GM21528 (cell line): Measurements from ENCODE around the gene LRRC23.
A peak's percentile ranks its signal among the peaks of the same experiment; 100 is the strongest.
"Not testable (repeated sequence)": the region's sequence is repeated elsewhere in the genome, so short reads cannot be mapped to it uniquely, and the experiment has no call there.

Experiments
- ATAC-seq: cut with Tn5 transposase; IDR thresholded peaks from one replicate; pipeline ENCODE4 v1.9.1; 2021; ENCODE audit warnings: mild to moderate bottlenecking, moderate library complexity; ENCODE audit not compliant: unreplicated experiment, low FRiP score

Gene LRRC23, protein sequence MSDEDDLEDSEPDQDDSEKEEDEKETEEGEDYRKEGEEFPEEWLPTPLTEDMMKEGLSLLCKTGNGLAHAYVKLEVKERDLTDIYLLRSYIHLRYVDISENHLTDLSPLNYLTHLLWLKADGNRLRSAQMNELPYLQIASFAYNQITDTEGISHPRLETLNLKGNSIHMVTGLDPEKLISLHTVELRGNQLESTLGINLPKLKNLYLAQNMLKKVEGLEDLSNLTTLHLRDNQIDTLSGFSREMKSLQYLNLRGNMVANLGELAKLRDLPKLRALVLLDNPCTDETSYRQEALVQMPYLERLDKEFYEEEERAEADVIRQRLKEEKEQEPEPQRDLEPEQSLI

GRCh38 chr12:6904280-6905276 is at the start of gene LRRC23:
TSS of gene LRRC23 (plus strand) at chr12:6904822. CDS start at chr12:6905634, 812 bp downstream.
- ATAC-seq, result peak; percentile 89

DNA sequence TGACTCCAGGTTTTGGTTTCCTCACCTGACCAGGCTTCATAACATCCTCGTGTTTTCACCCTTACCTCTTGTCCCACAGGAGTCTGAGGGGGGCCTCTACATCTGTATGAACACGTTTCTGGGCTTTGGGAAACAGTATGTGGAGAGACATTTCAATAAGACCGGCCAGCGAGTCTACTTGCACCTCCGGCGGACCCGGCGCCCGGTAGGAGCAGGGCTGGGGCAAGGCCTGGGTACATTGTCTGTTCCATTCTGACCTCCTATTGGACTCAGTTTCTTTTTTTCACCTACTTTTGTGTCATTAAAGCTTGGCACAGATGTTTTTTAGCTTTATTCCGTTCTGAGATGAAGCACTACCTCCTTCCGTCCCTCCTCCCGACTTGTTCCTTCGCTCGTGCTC is 49.3 kb upstream of the LRRC23 start:
- ATAC-seq, result no peak

- ATAC-seq, result no peak
Observed at GRCh38 chr12:6858799-6859198, 45.8 kb upstream of the LRRC23 start.

DNA sequence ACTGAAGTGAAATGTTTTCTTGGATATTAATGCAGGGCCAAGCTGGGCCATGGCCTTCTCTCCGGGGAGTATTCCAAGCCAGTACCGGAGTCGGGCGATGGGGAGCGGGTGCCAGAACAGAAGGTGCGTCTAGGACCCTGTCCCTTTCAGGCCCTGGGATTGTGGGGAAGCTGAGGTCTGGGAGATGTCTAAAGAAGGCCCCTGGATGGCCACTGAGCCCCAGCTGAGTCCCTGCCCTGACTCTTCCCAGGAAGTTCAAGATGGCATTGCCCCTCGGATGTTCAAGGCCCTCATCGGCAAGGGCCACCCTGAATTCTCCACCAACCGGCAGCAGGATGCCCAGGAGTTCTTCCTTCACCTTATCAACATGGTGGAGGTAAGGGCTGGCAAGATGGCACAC is 44.5 kb upstream of the LRRC23 start:
- no peak for ATAC-seq

GRCh38 chr12:6860942-6861341 is 43.7 kb upstream of the LRRC23 start:
- ATAC-seq, result no peak

GRCh38 chr12:6861391-6861790 is 43.2 kb upstream of the LRRC23 start:
- no peak for ATAC-seq

- no peak for ATAC-seq
Observed at GRCh38 chr12:6863033-6863432, 41.6 kb upstream of the LRRC23 start.

DNA sequence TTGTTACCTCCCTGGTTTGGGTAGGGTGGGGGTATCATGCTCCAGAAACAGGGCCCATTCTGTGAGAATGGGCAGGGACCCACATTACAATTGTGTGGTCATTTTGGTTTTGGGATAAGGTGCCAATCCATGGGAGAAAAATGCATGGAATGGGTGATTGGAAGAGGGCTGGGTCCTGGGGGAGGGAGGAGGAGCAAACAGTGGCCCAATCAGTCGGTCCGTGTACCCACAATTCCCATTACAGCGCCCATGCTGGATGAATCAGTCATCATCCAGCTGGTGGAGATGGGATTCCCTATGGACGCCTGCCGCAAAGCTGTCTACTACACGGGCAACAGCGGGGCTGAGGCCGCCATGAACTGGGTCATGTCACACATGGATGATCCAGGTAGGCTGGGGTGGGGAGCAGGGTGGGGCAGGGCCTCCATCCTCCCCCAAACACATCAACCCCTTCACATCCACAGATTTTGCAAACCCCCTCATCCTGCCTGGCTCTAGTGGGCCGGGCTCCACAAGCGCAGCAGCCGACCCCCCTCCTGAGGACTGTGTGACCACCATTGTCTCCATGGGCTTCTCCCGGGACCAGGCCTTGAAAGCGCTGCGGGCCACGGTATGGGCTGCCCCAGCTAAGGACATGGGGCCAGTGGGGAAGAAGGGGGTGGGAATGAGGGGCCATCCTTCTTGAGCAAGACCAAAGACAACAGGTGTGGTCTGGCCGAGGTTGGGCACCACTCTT is 40.9 kb upstream of the LRRC23 start:
- no peak for ATAC-seq

DNA sequence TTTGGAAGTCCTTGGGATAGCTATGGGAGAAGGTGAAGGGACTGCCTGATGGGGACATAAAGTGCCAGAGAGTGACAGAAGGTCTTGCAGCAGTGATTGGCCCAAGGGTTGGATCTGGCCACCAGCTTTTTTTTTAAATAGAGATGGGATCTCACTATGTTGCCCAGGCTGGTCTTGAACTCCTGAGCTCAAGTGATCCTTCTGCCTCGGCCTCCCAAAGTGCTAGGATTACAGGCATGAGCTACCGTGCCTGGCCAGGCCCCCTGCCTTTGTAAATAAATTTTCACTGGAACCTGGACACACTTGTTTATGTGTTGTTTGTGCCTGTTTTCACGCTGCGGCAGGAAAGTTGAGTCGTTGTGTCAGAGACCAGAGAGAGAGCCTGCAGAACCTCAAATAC is 39.3 kb upstream of the LRRC23 start:
- ATAC-seq, result not testable (repeated sequence)

- ATAC-seq, result no peak
Observed at GRCh38 chr12:6866163-6866919, 38.3 kb upstream of the LRRC23 start.

- ATAC-seq, result peak; percentile 10
Observed at GRCh38 chr12:6866920-6867412, 37.7 kb upstream of the LRRC23 start.

DNA sequence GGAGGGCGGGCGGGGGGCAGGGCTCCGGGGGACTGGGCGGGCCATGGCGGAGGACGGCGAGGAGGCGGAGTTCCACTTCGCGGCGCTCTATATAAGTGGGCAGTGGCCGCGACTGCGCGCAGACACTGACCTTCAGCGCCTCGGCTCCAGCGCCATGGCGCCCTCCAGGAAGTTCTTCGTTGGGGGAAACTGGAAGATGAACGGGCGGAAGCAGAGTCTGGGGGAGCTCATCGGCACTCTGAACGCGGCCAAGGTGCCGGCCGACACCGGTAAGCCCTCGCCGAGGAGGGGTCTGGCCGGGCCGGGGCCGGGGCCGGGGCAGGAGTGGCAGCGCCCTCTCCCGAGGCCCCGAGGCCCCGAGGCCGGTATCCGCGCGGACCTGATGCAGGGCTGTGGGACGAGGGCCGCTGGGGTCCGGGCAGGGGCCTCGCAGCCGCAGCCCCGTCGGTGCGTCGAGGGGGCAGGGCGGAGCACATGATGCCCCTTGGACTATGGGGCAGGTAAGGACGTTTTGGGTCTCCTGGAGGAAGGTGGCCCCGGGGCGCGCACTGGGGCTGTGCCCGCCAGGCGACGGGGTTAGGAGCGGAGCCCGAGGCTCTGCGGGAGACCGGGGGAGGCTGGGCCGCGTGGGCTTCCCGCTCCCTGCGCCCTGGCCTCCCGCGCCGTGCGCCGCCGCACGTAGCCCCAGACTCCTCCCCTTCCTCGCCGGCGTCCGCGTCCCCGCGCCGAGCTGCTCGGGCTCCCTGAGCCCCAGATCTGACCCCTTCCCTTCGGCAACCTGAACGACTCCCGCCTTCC is 37.0 kb upstream of the LRRC23 start, which contains the start of gene TPI1:
TSS of gene TPI1 (plus strand) at position 119 of the 798 bp plus-strand sequence. CDS start at position 155, 36 bp downstream.
- ATAC-seq, result peak; percentile 46

- no peak for ATAC-seq
Observed at GRCh38 chr12:6868211-6869048, 36.2 kb upstream of the LRRC23 start.

GRCh38 chr12:6869049-6870021 is 35.3 kb upstream of the LRRC23 start:
- ATAC-seq, result no peak

DNA sequence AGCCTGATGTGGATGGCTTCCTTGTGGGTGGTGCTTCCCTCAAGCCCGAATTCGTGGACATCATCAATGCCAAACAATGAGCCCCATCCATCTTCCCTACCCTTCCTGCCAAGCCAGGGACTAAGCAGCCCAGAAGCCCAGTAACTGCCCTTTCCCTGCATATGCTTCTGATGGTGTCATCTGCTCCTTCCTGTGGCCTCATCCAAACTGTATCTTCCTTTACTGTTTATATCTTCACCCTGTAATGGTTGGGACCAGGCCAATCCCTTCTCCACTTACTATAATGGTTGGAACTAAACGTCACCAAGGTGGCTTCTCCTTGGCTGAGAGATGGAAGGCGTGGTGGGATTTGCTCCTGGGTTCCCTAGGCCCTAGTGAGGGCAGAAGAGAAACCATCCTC is 34.3 kb upstream of the LRRC23 start:
- ATAC-seq, result not testable (repeated sequence)

DNA sequence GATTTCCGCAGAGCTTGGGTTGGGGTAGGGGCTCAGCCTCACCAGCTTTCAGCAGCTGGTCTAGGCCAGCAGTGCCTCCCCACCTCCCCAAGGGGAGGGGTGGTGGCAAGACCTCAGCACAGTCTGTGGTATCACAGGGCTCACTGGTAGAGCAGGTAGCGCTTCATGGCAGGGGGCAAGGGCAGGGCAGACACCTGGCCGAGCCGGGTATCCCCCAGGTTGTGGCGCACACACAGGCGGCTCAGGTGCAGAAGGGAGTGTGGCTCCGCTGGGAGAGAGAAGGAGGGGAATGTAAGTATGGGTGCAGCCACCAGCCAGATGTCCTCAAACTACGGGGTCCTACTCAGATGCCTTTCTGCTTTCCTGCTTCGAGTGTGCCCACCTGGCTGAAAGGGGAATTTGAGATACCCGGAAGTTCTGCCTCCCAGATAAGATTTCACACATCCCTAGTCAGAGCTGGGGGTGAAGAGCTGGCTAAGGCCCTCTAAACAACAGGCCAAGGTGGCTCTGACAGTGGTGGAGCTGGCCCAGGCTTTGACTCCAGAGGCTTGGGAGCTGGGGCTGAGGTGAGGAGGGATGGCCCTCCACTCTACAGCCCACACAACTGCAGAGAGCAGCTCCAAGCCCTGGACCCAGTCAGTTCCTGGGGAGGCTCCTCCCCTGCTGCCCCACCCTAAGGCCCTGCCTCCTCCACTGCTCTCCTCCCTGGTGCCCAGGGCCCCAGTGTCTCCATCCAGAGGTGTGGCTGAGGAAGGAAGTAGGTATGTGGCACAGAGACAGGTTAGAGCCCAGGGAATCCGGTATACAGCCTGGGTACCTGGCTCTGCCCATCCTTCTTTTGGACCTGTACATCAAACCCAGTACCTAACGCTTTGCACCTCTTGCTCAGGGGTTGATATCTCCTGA is 33.3 kb upstream of the LRRC23 start:
- ATAC-seq, result no peak
